Gastrocnemius medialis (tissue), 4 donors: ENCODE results near the gene GPR78. TPM values are rescaled to one million over a fixed set of nuclear protein-coding genes. Genes with fewer than 3 reads are reported as not detected.

ENCODE experiments used
- ATAC-seq, 2 donors: fragments of 150-250 bp; one replicate each; pipeline ENCODE4 v1.9.1; 2016
- DNase-seq, 2 donors: peaks; one replicate each; pipeline ENCODE4 v3.0.0-alpha.2; 2019
- H3K27ac ChIP-seq, 4 donors: fragments of 200-600 bp; sonication (generic); 1 replicate in 1 of 4; 2 replicates in 3 of 4; pipeline ENCODE4 v1.5.1; 2016 to 2018; ENCODE audit warnings: mild to moderate bottlenecking in 2 of 4, moderate library complexity in 1 of 4
- H3K27me3 ChIP-seq, 3 donors: fragments of 200-600 bp; sonication (generic) in 2 of 3; 1 replicate in 1 of 3; 2 replicates in 2 of 3; pipeline versions ENCODE4 v1.5.1 to v1.6.0; 2016 to 2019; ENCODE audit warnings: mild to moderate bottlenecking in 1 of 3, moderate library complexity in 1 of 3
- H3K36me3 ChIP-seq, 2 donors: fragments of 200-600 bp; sonication (generic) in 1 of 2; one replicate each; pipeline ENCODE4 v1.5.1; 2017 to 2018
- H3K4me1 ChIP-seq, 2 donors: fragments of 200-600 bp; sonication (generic) in 1 of 2; one replicate each; pipeline ENCODE4 v1.5.1; 2016 to 2017; ENCODE audit warnings: mild to moderate bottlenecking in 2 of 2
- H3K4me3 ChIP-seq, 4 donors: fragments of 200-600 bp; sonication (generic) in 3 of 4; 1 replicate in 1 of 4; 2 replicates in 3 of 4; pipeline ENCODE4 v1.5.1; 2016 to 2019; ENCODE audit warnings: mild to moderate bottlenecking in 2 of 4
- H3K9me3 ChIP-seq, 3 donors: fragments of 200-600 bp; sonication (generic) in 2 of 3; 1 replicate in 1 of 3; 2 replicates in 2 of 3; pipeline ENCODE4 v1.5.1; 2016 to 2019
- POLR2A ChIP-seq, 2 donors: fragments of 450-650 bp; IDR thresholded peaks; one replicate each; pipeline ENCODE4 v1.6.1; 2017; ENCODE audit warnings: antibody characterized with exemption in 2 of 2, mild to moderate bottlenecking in 2 of 2, moderate library complexity in 2 of 2
- in situ Hi-C, 4 donors: fragments of 200-750 bp; cut with MboI; loops; one replicate each; pipeline versions ENCODE4 v1.15.0 to v1.8.0; 2017; ENCODE audit warnings: low sequenced_read_pairs in 4 of 4
- intact Hi-C: fragments of 100-400 bp; cut with DNase I; formaldehyde crosslinking; loops from one replicate; pipeline ENCODE4 v1.15.1; 2023; ENCODE audit warnings: low total_unique reads
- total RNA-seq, 4 donors: library from RNA; depleted of rRNA; stranded (reverse); fragments of >200 nt; gene quantifications; one replicate each; pipeline versions ENCODE4 v1.1.0 to v1.2.3, GENCODE V29; 2016
- TF ChIP-seq, protein P1 (sequence below), 5 experiments: fragments of 450-650 bp in 3 of 5; fragments of 200-600 bp in 2 of 5; sonication (generic) in 2 of 5; IDR thresholded peaks in 4 of 5; conservative IDR thresholded peaks in 1 of 5; 1 replicate in 4 of 5; 2 replicates in 1 of 5; pipeline ENCODE4 v1.5.1; 2016 to 2019; ENCODE audit warnings: antibody characterized with exemption in 5 of 5, mild to moderate bottlenecking in 3 of 5, moderate library complexity in 3 of 5

The GPR78 gene, protein sequence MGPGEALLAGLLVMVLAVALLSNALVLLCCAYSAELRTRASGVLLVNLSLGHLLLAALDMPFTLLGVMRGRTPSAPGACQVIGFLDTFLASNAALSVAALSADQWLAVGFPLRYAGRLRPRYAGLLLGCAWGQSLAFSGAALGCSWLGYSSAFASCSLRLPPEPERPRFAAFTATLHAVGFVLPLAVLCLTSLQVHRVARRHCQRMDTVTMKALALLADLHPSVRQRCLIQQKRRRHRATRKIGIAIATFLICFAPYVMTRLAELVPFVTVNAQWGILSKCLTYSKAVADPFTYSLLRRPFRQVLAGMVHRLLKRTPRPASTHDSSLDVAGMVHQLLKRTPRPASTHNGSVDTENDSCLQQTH
- total RNA-seq: not detected

- Histone ChIP-seq H3K4me3 (no peak within 1 kb of the TSS), H3K36me3 (no peaks in the 10 kb centered on the region), H3K9me3 (no peaks in the 10 kb centered on the region), H3K27me3 (peaks cover 22 to 35% (median 35%) of the 10 kb centered on the region in 3 donors), H3K4me1 (no peaks in the 10 kb centered on the region), H3K27ac (no peak within 1 kb of the TSS)
- in situ Hi-C loops (no loop called here), intact Hi-C loops (no loop called here)
- DNase-seq (no peak), ATAC-seq (no peak)
- TF ChIP-seq POLR2A (IDR thresholded peaks at IDR 0.05): no peak
- TF ChIP-seq, protein P1, sequence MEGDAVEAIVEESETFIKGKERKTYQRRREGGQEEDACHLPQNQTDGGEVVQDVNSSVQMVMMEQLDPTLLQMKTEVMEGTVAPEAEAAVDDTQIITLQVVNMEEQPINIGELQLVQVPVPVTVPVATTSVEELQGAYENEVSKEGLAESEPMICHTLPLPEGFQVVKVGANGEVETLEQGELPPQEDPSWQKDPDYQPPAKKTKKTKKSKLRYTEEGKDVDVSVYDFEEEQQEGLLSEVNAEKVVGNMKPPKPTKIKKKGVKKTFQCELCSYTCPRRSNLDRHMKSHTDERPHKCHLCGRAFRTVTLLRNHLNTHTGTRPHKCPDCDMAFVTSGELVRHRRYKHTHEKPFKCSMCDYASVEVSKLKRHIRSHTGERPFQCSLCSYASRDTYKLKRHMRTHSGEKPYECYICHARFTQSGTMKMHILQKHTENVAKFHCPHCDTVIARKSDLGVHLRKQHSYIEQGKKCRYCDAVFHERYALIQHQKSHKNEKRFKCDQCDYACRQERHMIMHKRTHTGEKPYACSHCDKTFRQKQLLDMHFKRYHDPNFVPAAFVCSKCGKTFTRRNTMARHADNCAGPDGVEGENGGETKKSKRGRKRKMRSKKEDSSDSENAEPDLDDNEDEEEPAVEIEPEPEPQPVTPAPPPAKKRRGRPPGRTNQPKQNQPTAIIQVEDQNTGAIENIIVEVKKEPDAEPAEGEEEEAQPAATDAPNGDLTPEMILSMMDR (IDR thresholded peaks at IDR 0.05 in 4 of 5, conservative IDR thresholded peaks at IDR 0.05 in 1 of 5): no peak
These were observed at the start of gene GPR78 for GRCh38 chr4:8580321-8581093. Gene GPR78, plus strand, starts transcription at chr4:8580392. Its CDS starts 591 bp downstream, at chr4:8580983.

GRCh38 chr4:8532245-8532781, 47.9 kb upstream of the GPR78 start:
- H3K27me3 ChIP-seq: peaks cover 0 to 3% (median 0%) of the 10 kb centered on the region in 3 donors
- intact Hi-C loops: no loop called here
- TF ChIP-seq, protein P1 (IDR thresholded peaks at IDR 0.05 in 4 of 5, conservative IDR thresholded peaks at IDR 0.05 in 1 of 5): no peak
- no peak for TF ChIP-seq POLR2A (IDR thresholded peaks at IDR 0.05)
- in situ Hi-C loops: no loop called here
- H3K36me3 ChIP-seq: no peaks in the 10 kb centered on the region
- no peaks in the 10 kb centered on the region for H3K4me1 ChIP-seq
- ATAC-seq (no peak), DNase-seq (no peak)
- H3K9me3 ChIP-seq: no peaks in the 10 kb centered on the region
- H3K4me3 ChIP-seq: no peak overlapping the region
- no peak overlapping the region for H3K27ac ChIP-seq

DNA sequence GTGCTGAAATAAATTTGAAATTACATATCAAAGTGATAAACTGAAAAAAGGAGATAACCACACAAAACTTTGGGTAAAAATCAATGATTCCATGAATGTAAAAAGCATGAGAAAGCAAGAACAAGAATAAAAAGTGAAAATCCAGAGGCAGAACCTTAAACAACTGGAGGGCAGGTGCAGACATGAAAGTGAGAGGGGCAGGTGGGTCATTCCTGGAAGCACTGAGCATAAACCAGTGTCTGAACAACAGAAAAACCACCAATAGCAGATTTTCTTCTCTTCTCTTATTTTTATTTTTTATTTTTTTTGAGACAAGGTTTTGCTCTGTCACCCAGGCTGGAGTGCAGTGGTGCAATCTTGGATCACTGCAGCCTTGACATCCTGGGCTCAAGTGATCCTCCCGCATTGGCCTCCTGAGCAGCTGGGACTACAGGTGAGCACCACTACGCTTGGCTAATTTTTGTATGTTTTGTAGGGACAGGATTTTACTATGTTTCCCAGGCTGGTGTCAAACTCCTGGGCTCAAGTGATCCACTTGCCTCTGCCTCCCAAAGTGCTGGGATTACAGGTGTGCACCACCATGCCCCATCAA, 46.8 kb upstream of the GPR78 start:
- no peak for TF ChIP-seq POLR2A (IDR thresholded peaks at IDR 0.05)
- TF ChIP-seq, protein P1 (IDR thresholded peaks at IDR 0.05 in 4 of 5, conservative IDR thresholded peaks at IDR 0.05 in 1 of 5): no peak
- no peaks in the 10 kb centered on the region for H3K4me1 ChIP-seq
- ATAC-seq (no peak), DNase-seq (no peak)
- in situ Hi-C loops (no loop called here), intact Hi-C loops (no loop called here)
- H3K9me3 ChIP-seq: no peaks in the 10 kb centered on the region
- H3K27ac ChIP-seq: no peak overlapping the region
- peaks cover 0 to 3% (median 0%) of the 10 kb centered on the region in 3 donors for H3K27me3 ChIP-seq
- no peaks in the 10 kb centered on the region for H3K36me3 ChIP-seq
- H3K4me3 ChIP-seq: no peak overlapping the region

- Histone ChIP-seq H3K36me3 (no peaks in the 10 kb centered on the region), H3K4me3 (no peak overlapping the region), H3K9me3 (no peaks in the 10 kb centered on the region), H3K27ac (no peak overlapping the region), H3K4me1 (no peaks in the 10 kb centered on the region), H3K27me3 (peaks cover 0 to 3% (median 0%) of the 10 kb centered on the region in 3 donors)
- DNase-seq (no peak), ATAC-seq (no peak)
- no peak for TF ChIP-seq POLR2A (IDR thresholded peaks at IDR 0.05)
- TF ChIP-seq, protein P1 (IDR thresholded peaks at IDR 0.05 in 4 of 5, conservative IDR thresholded peaks at IDR 0.05 in 1 of 5): no peak
- intact Hi-C loops (no loop called here), in situ Hi-C loops (no loop called here)
These were observed 46.1 kb upstream of the GPR78 start for GRCh38 chr4:8534129-8534528.
